Measurements from ENCODE around the gene FBXO44. TPM values are rescaled to one million over a fixed set of nuclear protein-coding genes. Genes with fewer than 3 reads are reported as not detected.

FBXO44 gene
- total and polyA plus RNA-seq, 8 donors, result 12.1 to 54.6 (median 16.3) TPM

DNA sequence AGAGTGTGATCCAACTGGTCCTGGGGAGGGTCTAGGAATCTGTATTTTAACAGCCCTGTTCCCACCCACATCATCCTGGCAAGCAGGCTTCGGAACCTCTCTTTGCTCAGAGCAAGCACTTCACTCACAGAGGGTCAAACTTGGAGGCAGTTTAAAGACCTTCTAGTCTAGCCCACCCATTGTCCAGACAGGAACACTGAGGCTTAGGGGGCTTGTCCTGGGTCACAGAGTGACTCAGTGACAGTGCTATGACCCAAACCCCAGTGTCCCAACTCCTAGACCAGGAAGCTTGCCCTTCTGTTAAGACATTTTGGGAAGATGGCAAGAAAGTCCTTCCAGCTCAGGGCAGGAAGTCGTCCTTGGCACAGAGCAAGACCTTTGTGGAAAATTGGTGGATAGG, 36.9 kb upstream of the FBXO44 start:
- DNase-seq (no peak), FAIRE-seq (no peak), ATAC-seq (no peak)
- Histone ChIP-seq H3K4me1 (no peaks in the 10 kb centered on the region), H3K36me3 (no peaks in the 10 kb centered on the region), H3K27ac (no peak overlapping the region), H3K4me3 (no peak overlapping the region), H3K27me3 (no peaks in the 10 kb centered on the region), H3K9me3 (no peaks in the 10 kb centered on the region)
- 83 to 93% methylated on average over 2 of the region's 2 CpGs for WGBS, 2 donors
- intact Hi-C loops (cut with DNase I), result no loop called here
- TF ChIP-seq, protein P1, sequence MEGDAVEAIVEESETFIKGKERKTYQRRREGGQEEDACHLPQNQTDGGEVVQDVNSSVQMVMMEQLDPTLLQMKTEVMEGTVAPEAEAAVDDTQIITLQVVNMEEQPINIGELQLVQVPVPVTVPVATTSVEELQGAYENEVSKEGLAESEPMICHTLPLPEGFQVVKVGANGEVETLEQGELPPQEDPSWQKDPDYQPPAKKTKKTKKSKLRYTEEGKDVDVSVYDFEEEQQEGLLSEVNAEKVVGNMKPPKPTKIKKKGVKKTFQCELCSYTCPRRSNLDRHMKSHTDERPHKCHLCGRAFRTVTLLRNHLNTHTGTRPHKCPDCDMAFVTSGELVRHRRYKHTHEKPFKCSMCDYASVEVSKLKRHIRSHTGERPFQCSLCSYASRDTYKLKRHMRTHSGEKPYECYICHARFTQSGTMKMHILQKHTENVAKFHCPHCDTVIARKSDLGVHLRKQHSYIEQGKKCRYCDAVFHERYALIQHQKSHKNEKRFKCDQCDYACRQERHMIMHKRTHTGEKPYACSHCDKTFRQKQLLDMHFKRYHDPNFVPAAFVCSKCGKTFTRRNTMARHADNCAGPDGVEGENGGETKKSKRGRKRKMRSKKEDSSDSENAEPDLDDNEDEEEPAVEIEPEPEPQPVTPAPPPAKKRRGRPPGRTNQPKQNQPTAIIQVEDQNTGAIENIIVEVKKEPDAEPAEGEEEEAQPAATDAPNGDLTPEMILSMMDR (IDR thresholded peaks at IDR 0.05), result no peak

DNA sequence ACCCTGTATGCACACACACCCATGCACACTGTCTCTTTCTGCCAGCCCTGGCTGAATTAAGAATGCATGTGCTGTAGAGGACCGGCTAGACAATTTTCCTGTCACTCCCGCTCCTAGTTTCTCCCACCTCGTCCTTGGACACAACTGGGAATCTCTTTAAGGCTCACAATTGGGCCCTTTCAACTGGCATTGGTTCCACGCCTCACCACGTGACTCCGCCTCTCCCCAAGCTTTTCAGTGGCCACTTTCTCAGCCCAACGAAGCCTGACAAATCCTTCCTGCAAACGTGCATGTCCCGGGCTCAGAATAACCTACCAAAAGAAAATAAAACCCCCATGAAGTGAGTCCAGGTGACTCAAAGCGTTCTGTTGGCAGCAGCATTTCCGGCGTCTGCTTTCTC, 34.3 kb upstream of the FBXO44 start:
- FAIRE-seq (no peak), DNase-seq (no peak), ATAC-seq (no peak)
- TF ChIP-seq, protein P1 (IDR thresholded peaks at IDR 0.05), result no peak
- 48 to 51% methylated on average over 12 of the region's 12 CpGs for WGBS, 2 donors
- no peaks in the 10 kb centered on the region for H3K9me3 ChIP-seq
- no peak overlapping the region for H3K27ac ChIP-seq
- intact Hi-C loops (cut with DNase I), result no loop called here
- H3K36me3 ChIP-seq, result no peaks in the 10 kb centered on the region
- H3K27me3 ChIP-seq, result no peaks in the 10 kb centered on the region
- no peak overlapping the region for H3K4me3 ChIP-seq
- H3K4me1 ChIP-seq, result no peaks in the 10 kb centered on the region

DNA sequence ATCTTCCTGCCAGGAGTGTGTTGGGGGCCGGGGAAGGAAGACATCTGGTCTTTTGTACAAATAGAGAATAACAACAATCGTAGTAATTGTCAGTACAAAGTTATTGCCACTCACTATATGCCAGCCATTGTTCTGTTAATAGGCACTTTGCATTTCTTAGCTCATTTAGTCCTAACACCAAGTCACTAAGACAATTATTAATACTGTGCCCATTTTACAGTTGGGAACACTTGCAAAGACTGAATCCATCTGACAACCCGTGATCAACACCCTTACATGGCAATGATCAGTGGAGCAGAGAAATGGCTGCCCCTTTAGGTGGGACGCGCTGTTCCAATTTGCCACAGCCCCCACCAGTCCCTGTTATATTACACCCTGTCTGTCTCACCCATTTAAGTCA, 33.8 kb upstream of the FBXO44 start:
- Histone ChIP-seq H3K9me3 (no peaks in the 10 kb centered on the region), H3K36me3 (no peaks in the 10 kb centered on the region), H3K27ac (no peak overlapping the region), H3K27me3 (no peaks in the 10 kb centered on the region), H3K4me1 (no peaks in the 10 kb centered on the region), H3K4me3 (no peak overlapping the region)
- TF ChIP-seq, protein P1 (IDR thresholded peaks at IDR 0.05), result no peak
- intact Hi-C loops (cut with DNase I), result no loop called here
- 79 to 88% methylated on average over 5 of the region's 5 CpGs for WGBS, 2 donors
- FAIRE-seq, result no peak
- ATAC-seq, result no peak
- no peak for DNase-seq

DNA sequence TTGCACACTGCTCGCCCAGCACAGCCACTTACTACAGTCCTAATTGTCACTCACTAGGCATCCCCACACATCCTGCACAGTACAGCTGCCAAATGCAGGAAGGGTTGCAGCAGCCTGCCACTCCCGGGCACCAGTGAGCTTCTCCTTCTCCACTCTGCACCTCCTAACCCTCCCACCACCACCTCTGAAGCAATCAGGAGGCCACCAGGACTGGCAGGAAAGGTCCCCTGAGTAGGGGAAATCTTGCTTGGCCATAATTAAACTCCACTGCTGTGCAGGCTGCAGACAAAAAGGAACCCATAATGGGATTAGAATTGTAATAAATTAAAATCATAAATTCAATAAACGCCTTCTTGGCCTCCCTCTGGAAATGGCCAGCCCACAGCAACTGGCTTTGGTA, 32.3 kb upstream of the FBXO44 start:
- no peaks in the 10 kb centered on the region for H3K36me3 ChIP-seq
- intact Hi-C loops (cut with DNase I), result no loop called here
- no peaks in the 10 kb centered on the region for H3K27me3 ChIP-seq
- H3K4me1 ChIP-seq, result no peaks in the 10 kb centered on the region
- ATAC-seq (no peak), FAIRE-seq (no peak), DNase-seq (no peak)
- WGBS, 2 donors, result 58 to 72% methylated on average over 3 of the region's 3 CpGs
- TF ChIP-seq, protein P1 (IDR thresholded peaks at IDR 0.05), result no peak
- H3K27ac ChIP-seq, result no peak overlapping the region
- no peaks in the 10 kb centered on the region for H3K9me3 ChIP-seq
- no peak overlapping the region for H3K4me3 ChIP-seq

DNA sequence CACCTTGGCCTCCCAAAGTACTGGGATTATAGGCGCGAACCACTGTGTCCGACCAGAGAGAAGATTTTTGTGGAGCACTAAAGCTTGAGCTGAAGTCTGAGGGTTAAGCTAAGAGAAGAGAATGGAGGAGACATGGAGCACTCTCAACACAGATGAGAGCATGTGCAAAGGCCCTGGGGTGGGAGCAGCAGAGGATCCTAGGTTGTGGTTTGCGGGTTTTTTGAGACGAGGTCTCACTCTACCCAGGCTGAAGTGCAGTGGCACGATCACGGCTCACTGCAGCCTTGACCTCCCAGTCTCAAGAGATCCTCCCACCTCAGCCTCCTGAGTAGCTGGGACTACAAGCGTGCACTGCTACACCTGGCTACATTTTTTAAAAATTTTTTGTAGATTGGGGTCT, 31.0 kb upstream of the FBXO44 start:
- no peak for DNase-seq
- intact Hi-C loops (cut with DNase I), result no loop called here
- TF ChIP-seq, protein P1 (IDR thresholded peaks at IDR 0.05), result no peak
- no peaks in the 10 kb centered on the region for H3K36me3 ChIP-seq
- no peaks in the 10 kb centered on the region for H3K27me3 ChIP-seq
- no peak overlapping the region for H3K4me3 ChIP-seq
- H3K9me3 ChIP-seq, result no peaks in the 10 kb centered on the region
- WGBS, 2 donors, result 65 to 75% methylated on average over 8 of the region's 8 CpGs
- no peaks in the 10 kb centered on the region for H3K4me1 ChIP-seq
- no peak for ATAC-seq
- no peak for FAIRE-seq
- H3K27ac ChIP-seq, result no peak overlapping the region
